HUES48 (cell line): ENCODE measurements around the gene ERI3.

Experiments
- H3K27ac ChIP-seq: one replicate; pipeline ENCODE4 v1.7.0; 2013; ENCODE audit warnings: low read depth, low read length, inconsistent platforms
- H3K27me3 ChIP-seq: 2 replicates; pipeline ENCODE4 v1.6.1; 2013; ENCODE audit warnings: mild to moderate bottlenecking, low read length; ENCODE audit not compliant: control insufficient read depth, insufficient read depth
- H3K36me3 ChIP-seq: 2 replicates; pipeline ENCODE4 v1.6.1; 2013; ENCODE audit warnings: low read length; ENCODE audit not compliant: control insufficient read depth, insufficient read depth
- H3K4me1 ChIP-seq: 2 replicates; pipeline ENCODE4 v1.6.1; 2013; ENCODE audit warnings: mild to moderate bottlenecking, low read length; ENCODE audit not compliant: control insufficient read depth, insufficient read depth
- H3K4me3 ChIP-seq: 2 replicates; pipeline ENCODE4 v1.5.1; 2013; ENCODE audit warnings: mild to moderate bottlenecking, low read depth, low read length
- H3K9ac ChIP-seq: 2 replicates; pipeline ENCODE4 v1.6.1; 2013; ENCODE audit warnings: mild to moderate bottlenecking, low read depth, low read length, moderate library complexity
- H3K9me3 ChIP-seq: 2 replicates; pipeline ENCODE4 v1.6.1; 2013; ENCODE audit warnings: low read length; ENCODE audit not compliant: control insufficient read depth, insufficient read depth

The ERI3 gene

GRCh38 chr1:44282704-44283426 is 72.2 kb downstream of the ERI3 start:
- Histone ChIP-seq H3K4me3 (no peak overlapping the region), H3K9ac (no peak overlapping the region), H3K27me3 (no peaks in the 10 kb centered on the region), H3K4me1 (no peaks in the 10 kb centered on the region), H3K36me3 (peaks cover 34% of the 10 kb centered on the region), H3K27ac (no peak overlapping the region), H3K9me3 (no peaks in the 10 kb centered on the region)

GRCh38 chr1:44281962-44282703 is 72.9 kb downstream of the ERI3 start:
- H3K9ac ChIP-seq, result no peak overlapping the region
- H3K27ac ChIP-seq, result no peak overlapping the region
- no peaks in the 10 kb centered on the region for H3K9me3 ChIP-seq
- H3K27me3 ChIP-seq, result no peaks in the 10 kb centered on the region
- peaks cover 28% of the 10 kb centered on the region; the same call in 1 of the 2 replicates for H3K36me3 ChIP-seq
- H3K4me1 ChIP-seq, result no peaks in the 10 kb centered on the region
- no peak overlapping the region for H3K4me3 ChIP-seq

- Histone ChIP-seq H3K36me3 (peaks cover 8% of the 10 kb centered on the region), H3K9ac (no peak overlapping the region), H3K9me3 (no peaks in the 10 kb centered on the region), H3K4me1 (peaks cover 9% of the 10 kb centered on the region; the same call in 1 of the 2 replicates), H3K27me3 (no peaks in the 10 kb centered on the region), H3K27ac (no peak overlapping the region), H3K4me3 (no peak overlapping the region)
Observed at GRCh38 chr1:44276901-44277300, 78.2 kb downstream of the ERI3 start.

- Histone ChIP-seq H3K27me3 (no peaks in the 10 kb centered on the region), H3K27ac (no peak overlapping the region), H3K9me3 (no peaks in the 10 kb centered on the region), H3K36me3 (peaks cover 6% of the 10 kb centered on the region; the same call in 1 of the 2 replicates), H3K4me3 (no peak overlapping the region), H3K9ac (no peak overlapping the region), H3K4me1 (peaks cover 9% of the 10 kb centered on the region; the same call in 1 of the 2 replicates)
Observed at GRCh38 chr1:44275991-44276405, 79.1 kb downstream of the ERI3 start.

- no peaks in the 10 kb centered on the region for H3K9me3 ChIP-seq
- H3K4me3 ChIP-seq, result no peak overlapping the region
- H3K9ac ChIP-seq, result no peak overlapping the region
- peaks cover 9% of the 10 kb centered on the region; the same call in 1 of the 2 replicates for H3K4me1 ChIP-seq
- peaks cover 6% of the 10 kb centered on the region; the same call in 1 of the 2 replicates for H3K36me3 ChIP-seq
- H3K27me3 ChIP-seq, result no peaks in the 10 kb centered on the region
- no peak overlapping the region for H3K27ac ChIP-seq
Observed at GRCh38 chr1:44275296-44275962, 79.6 kb downstream of the ERI3 start.

- H3K36me3 ChIP-seq, result peaks cover 6% of the 10 kb centered on the region; the same call in 1 of the 2 replicates
- H3K27ac ChIP-seq, result no peak overlapping the region
- H3K9me3 ChIP-seq, result no peaks in the 10 kb centered on the region
- H3K4me3 ChIP-seq, result no peak overlapping the region
- H3K9ac ChIP-seq, result no peak overlapping the region
- H3K4me1 ChIP-seq, result peaks cover 9% of the 10 kb centered on the region; the same call in 1 of the 2 replicates
- H3K27me3 ChIP-seq, result no peaks in the 10 kb centered on the region
Observed at GRCh38 chr1:44273560-44274350, 81.3 kb downstream of the ERI3 start.

- Histone ChIP-seq H3K36me3 (peaks cover 6% of the 10 kb centered on the region; the same call in 1 of the 2 replicates), H3K27me3 (no peaks in the 10 kb centered on the region), H3K4me3 (no peak overlapping the region), H3K4me1 (peaks cover 9% of the 10 kb centered on the region; the same call in 1 of the 2 replicates), H3K9ac (no peak overlapping the region), H3K9me3 (no peaks in the 10 kb centered on the region), H3K27ac (no peak overlapping the region)
Observed at GRCh38 chr1:44272992-44273391, 82.1 kb downstream of the ERI3 start.

- no peaks in the 10 kb centered on the region for H3K9me3 ChIP-seq
- H3K4me1 ChIP-seq, result peaks cover 9% of the 10 kb centered on the region; the same call in 1 of the 2 replicates
- peaks cover 6% of the 10 kb centered on the region; the same call in 1 of the 2 replicates for H3K36me3 ChIP-seq
- no peak overlapping the region for H3K9ac ChIP-seq
- no peak overlapping the region for H3K27ac ChIP-seq
- no peak overlapping the region for H3K4me3 ChIP-seq
- no peaks in the 10 kb centered on the region for H3K27me3 ChIP-seq
Observed at GRCh38 chr1:44271646-44272045, 83.4 kb downstream of the ERI3 start.

- Histone ChIP-seq H3K9me3 (no peaks in the 10 kb centered on the region), H3K4me1 (peaks cover 6% of the 10 kb centered on the region; the same call in 1 of the 2 replicates), H3K27me3 (no peaks in the 10 kb centered on the region), H3K36me3 (peaks cover 6% of the 10 kb centered on the region), H3K4me3 (no peak overlapping the region), H3K9ac (no peak overlapping the region), H3K27ac (no peak overlapping the region)
Observed at GRCh38 chr1:44270686-44271628, 84.1 kb downstream of the ERI3 start.
